ENCODE measurements around the gene ESRRA.

GRCh38 chr11:64360448-64360921, 55.2 kb downstream of the ESRRA start:
- TF ChIP-seq EZH2 (IDR thresholded peaks at IDR 0.05) = no peak
- no peak for TF ChIP-seq POLR2AphosphoS5 (IDR thresholded peaks at IDR 0.05; ENCODE audit: borderline replicate concordance, low read depth, low read length)
